Endothelial cell of umbilical vein (primary cell): ENCODE measurements around the gene KLHL24. TPM values are rescaled to one million over a fixed set of nuclear protein-coding genes. Genes with fewer than 3 reads are reported as not detected.

Experiments used
- BruUV-seq: library from RNA; stranded (reverse); fragments of 400-500 nt; replicated peaks from 2 replicates; lab custom pipeline; 2021; lab: Mats Ljungman, UMichigan
- CTCF ChIA-PET: fragments of 300-600, 350-600 bp; sonication (Branson Sonifier 250); formaldehyde crosslinking; loops from one replicate; lab custom pipeline; 2021; ENCODE audit warnings: antibody characterized with exemption, inconsistent platforms; lab: Charles Lee
- POLR2A ChIA-PET: fragments of 300-600, 350-600 bp; sonication (Branson Sonifier 250); formaldehyde crosslinking; loops from one replicate; lab custom pipeline; 2021; ENCODE audit warnings: antibody characterized with exemption, inconsistent platforms; lab: Charles Lee
- DNase-seq: peaks from one replicate; pipeline ENCODE4 v3.0.0-alpha.2; 2011; ENCODE audit warnings: low read depth, low spot score
- FAIRE-seq: peaks from 2 replicates; lab custom pipeline; 2011; peaks lifted over from hg19 to GRCh38; lab: Jason Lieb, UNC
- H2AFZ ChIP-seq: 2 replicates; pipeline ENCODE4 v1.6.0; 2012; ENCODE audit warnings: low read depth, low read length, control low read depth, inconsistent platforms
- H3K27ac ChIP-seq: 2 replicates; pipeline ENCODE4 v1.5.1; 2011; ENCODE audit warnings: low read depth, mild to moderate bottlenecking, control low read depth, low read length, moderate library complexity; ENCODE audit not compliant: insufficient read depth
- H3K27me3 ChIP-seq, 2 experiments: 2 replicates each; pipeline versions ENCODE4 v1.6.0 to v1.6.1; 2011; ENCODE audit warnings: low read length in 2 of 2, mixed read lengths in 1 of 2; ENCODE audit not compliant: control insufficient read depth in 2 of 2, insufficient read depth in 2 of 2
- H3K36me3 ChIP-seq, 2 experiments: 2 replicates in 1 of 2; 3 replicates in 1 of 2; pipeline ENCODE4 v1.5.1; 2011; ENCODE audit warnings: low read length in 2 of 2, mild to moderate bottlenecking in 1 of 2, moderate library complexity in 1 of 2; ENCODE audit not compliant: control insufficient read depth in 2 of 2, insufficient read depth in 2 of 2; ENCODE audit errors: extremely low read depth in 1 of 2
- H3K4me1 ChIP-seq: 3 replicates; pipeline ENCODE4 v1.5.1; 2011; ENCODE audit warnings: mild to moderate bottlenecking, low read length; ENCODE audit not compliant: control insufficient read depth, insufficient read depth; ENCODE audit errors: extremely low read depth
- H3K4me2 ChIP-seq: 2 replicates; pipeline ENCODE4 v1.6.1; 2011; ENCODE audit warnings: low read length, control low read depth, mixed read lengths; ENCODE audit not compliant: insufficient read depth
- H3K4me3 ChIP-seq, 3 experiments: fragments of 200-600 bp in 1 of 3; sonication (generic), shearing (Covaris generic) in 1 of 3; replicated peaks in 1 of 3; 2 replicates each; pipeline ENCODE4 v1.5.1; 2011 to 2016; ENCODE audit warnings: control low read depth in 3 of 3, low read length in 3 of 3, mild to moderate bottlenecking in 2 of 3, inconsistent platforms in 1 of 3, low read depth in 1 of 3, moderate library complexity in 1 of 3; ENCODE audit not compliant: insufficient read depth in 1 of 3
- H3K79me2 ChIP-seq: 2 replicates; pipeline ENCODE4 v1.6.0; 2012; ENCODE audit warnings: low read length, inconsistent platforms; ENCODE audit not compliant: control insufficient read depth, insufficient read depth
- H3K9ac ChIP-seq: replicated peaks from 2 replicates; pipeline ENCODE3; 2011; ENCODE audit warnings: low read length, control low read depth; ENCODE audit not compliant: insufficient read depth; ENCODE audit errors: extremely low read depth
- H3K9me1 ChIP-seq: replicated peaks from 3 replicates; pipeline ENCODE4 v1.6.0; 2011; ENCODE audit warnings: mild to moderate bottlenecking, low read length; ENCODE audit not compliant: control insufficient read depth, insufficient read depth; ENCODE audit errors: extremely low read depth
- H3K9me3 ChIP-seq: replicated peaks from 2 replicates; pipeline ENCODE4 v1.5.1; 2012; ENCODE audit warnings: low read length, inconsistent platforms; ENCODE audit not compliant: control insufficient read depth, insufficient read depth
- H4K20me1 ChIP-seq: replicated peaks from 2 replicates; pipeline ENCODE3; 2011; ENCODE audit warnings: mild to moderate bottlenecking, low read length; ENCODE audit not compliant: control insufficient read depth, insufficient read depth; ENCODE audit errors: extremely low read depth
- EZH2 ChIP-seq: IDR thresholded peaks from 2 replicates; pipeline ENCODE4 v1.6.1; 2012; ENCODE audit warnings: borderline replicate concordance, low read depth, mild to moderate bottlenecking, moderate library complexity, low read length, inconsistent platforms; ENCODE audit not compliant: severe bottlenecking
- FOS ChIP-seq: IDR thresholded peaks from 2 replicates; pipeline ENCODE4 v1.6.1; 2011; ENCODE audit warnings: mild to moderate bottlenecking, low read length, moderate library complexity, borderline replicate concordance; ENCODE audit not compliant: insufficient read depth
- GATA2 ChIP-seq: IDR thresholded peaks from 2 replicates; pipeline ENCODE4 v1.7.0; 2011; ENCODE audit warnings: low read depth, mild to moderate bottlenecking, moderate library complexity, mixed read lengths, low read length; ENCODE audit not compliant: insufficient read length, insufficient read depth
- JUN ChIP-seq: IDR thresholded peaks from 2 replicates; pipeline ENCODE4 v1.6.1; 2011; ENCODE audit warnings: borderline replicate concordance, low read depth; ENCODE audit not compliant: insufficient read length, insufficient read depth
- MYC ChIP-seq: IDR thresholded peaks from one replicate; pipeline ENCODE4 v1.6.1; 2011; ENCODE audit warnings: mild to moderate bottlenecking, low read depth, low read length
- POLR2A ChIP-seq: IDR thresholded peaks from 2 replicates; pipeline ENCODE4 v1.6.1; 2012; ENCODE audit warnings: low read depth, mild to moderate bottlenecking, control low read depth, low read length
- POLR2AphosphoS5 ChIP-seq: IDR thresholded peaks from 2 replicates; pipeline ENCODE4 v1.6.1; 2012; ENCODE audit warnings: low read depth, mild to moderate bottlenecking, control low read depth, low read length, moderate library complexity; ENCODE audit not compliant: insufficient read depth
- dilution Hi-C: fragments of 300-500 bp; cut with MboI; formaldehyde crosslinking; loops from one replicate; pipeline ENCODE4 v1.15.0; 2019; ENCODE audit warnings: low sequenced_read_pairs; ENCODE audit not compliant: extremely low pct_ligation_motif_present
- intact Hi-C: fragments of 100-400 bp; cut with micrococcal nuclease; formaldehyde crosslinking; loops from one replicate; pipeline ENCODE4 v1.10.0; 2022
- polyA plus RNA-seq, 4 experiments: library from polyadenylated mRNA; depleted of rRNA in 3 of 4; stranded (reverse) in 3 of 4; unstranded in 1 of 4; fragments of >200 nt; gene quantifications; 2 replicates each; pipeline versions ENCODE4 v1.2.1 to v1.2.3, GENCODE V29; 2011 to 2012; ENCODE audit warnings: missing spikeins in 1 of 4
- total RNA-seq: library from RNA; stranded (reverse); gene quantifications from 2 replicates; pipeline ENCODE4 v1.2.3, GENCODE V29; 2021
- TF ChIP-seq, protein P1 (sequence below), 2 donors: IDR thresholded peaks; 1 replicate in 1 of 2; 2 replicates in 1 of 2; pipeline ENCODE4 v1.5.1; 2011; ENCODE audit warnings: low read length in 2 of 2, mild to moderate bottlenecking in 2 of 2, moderate library complexity in 2 of 2, control low read depth in 1 of 2, inconsistent platforms in 1 of 2, low read depth in 1 of 2; ENCODE audit not compliant: insufficient read depth in 1 of 2; ENCODE audit errors: extremely low read depth in 1 of 2
- TF ChIP-seq, protein P2 (sequence below): IDR thresholded peaks from 2 replicates; pipeline ENCODE4 v1.6.1; 2011; ENCODE audit not compliant: insufficient read depth, insufficient read length

KLHL24 gene
- total and polyA plus RNA-seq, 2 donors (not counting 3 experiments of a cell fraction or from before 2014, with no cell fraction given): 14.0 to 46.2 TPM

- Histone ChIP-seq H4K20me1 (peaks cover 3% of the 10 kb centered on the region), H3K4me2 (peak within 1 kb of the TSS; percentile 95), H3K9me3 (no peaks in the 10 kb centered on the region), H3K9ac (peak within 1 kb of the TSS; percentile 72), H3K27me3 (no peaks in the 10 kb centered on the region), H2AFZ (peak within 1 kb of the TSS; percentile 95), H3K36me3 (peaks cover 0 to 4% of the 10 kb centered on the region in 2 experiments), H3K79me2 (peaks cover 51% of the 10 kb centered on the region), H3K27ac (peak within 1 kb of the TSS; percentile 73), H3K4me1 (peaks cover 15% of the 10 kb centered on the region), H3K4me3 (peak within 1 kb of the TSS; percentile 59 to 98 (median 86)), H3K9me1 (no peaks in the 10 kb centered on the region)
- no TSS peak for BruUV-seq
- intact Hi-C loops (loop anchor here (1.0 to 2.0 kb wide), 4 partner anchors 37 to 228 kb away; partner anchors contain the start of gene KLHL6), dilution Hi-C loops (no loop called here)
- DNase-seq: peak; percentile 66
- TF ChIP-seq, protein P1, sequence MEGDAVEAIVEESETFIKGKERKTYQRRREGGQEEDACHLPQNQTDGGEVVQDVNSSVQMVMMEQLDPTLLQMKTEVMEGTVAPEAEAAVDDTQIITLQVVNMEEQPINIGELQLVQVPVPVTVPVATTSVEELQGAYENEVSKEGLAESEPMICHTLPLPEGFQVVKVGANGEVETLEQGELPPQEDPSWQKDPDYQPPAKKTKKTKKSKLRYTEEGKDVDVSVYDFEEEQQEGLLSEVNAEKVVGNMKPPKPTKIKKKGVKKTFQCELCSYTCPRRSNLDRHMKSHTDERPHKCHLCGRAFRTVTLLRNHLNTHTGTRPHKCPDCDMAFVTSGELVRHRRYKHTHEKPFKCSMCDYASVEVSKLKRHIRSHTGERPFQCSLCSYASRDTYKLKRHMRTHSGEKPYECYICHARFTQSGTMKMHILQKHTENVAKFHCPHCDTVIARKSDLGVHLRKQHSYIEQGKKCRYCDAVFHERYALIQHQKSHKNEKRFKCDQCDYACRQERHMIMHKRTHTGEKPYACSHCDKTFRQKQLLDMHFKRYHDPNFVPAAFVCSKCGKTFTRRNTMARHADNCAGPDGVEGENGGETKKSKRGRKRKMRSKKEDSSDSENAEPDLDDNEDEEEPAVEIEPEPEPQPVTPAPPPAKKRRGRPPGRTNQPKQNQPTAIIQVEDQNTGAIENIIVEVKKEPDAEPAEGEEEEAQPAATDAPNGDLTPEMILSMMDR (IDR thresholded peaks at IDR 0.05; ENCODE audit: extremely low read depth in 1 of 2, insufficient read depth in 1 of 2, low read depth in 1 of 2, low read length in 2 of 2): no peak
- no peak for TF ChIP-seq JUN
- TF ChIP-seq GATA2: no peak
- no peak for TF ChIP-seq FOS
- TF ChIP-seq POLR2A: peak; percentile 81
- peak; percentile 88 for TF ChIP-seq POLR2AphosphoS5
- TF ChIP-seq, protein P2, sequence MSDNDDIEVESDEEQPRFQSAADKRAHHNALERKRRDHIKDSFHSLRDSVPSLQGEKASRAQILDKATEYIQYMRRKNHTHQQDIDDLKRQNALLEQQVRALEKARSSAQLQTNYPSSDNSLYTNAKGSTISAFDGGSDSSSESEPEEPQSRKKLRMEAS: no peak
- TF ChIP-seq EZH2: no peak
- no peak for TF ChIP-seq MYC
- ChIA-PET POLR2A (interaction anchor here (0.7 to 1.0 kb wide), 5 partner anchors 11 to 117 kb away, joined by 3 to 4 read pairs (median 3); no protein-coding TSS in a partner anchor), CTCF (interaction anchor here (0.7 to 1.7 kb wide), 8 partner anchors 12 to 287 kb away, joined by 3 to 7 read pairs (median 4); no protein-coding TSS in a partner anchor)
- FAIRE-seq: no peak
Measured at GRCh38 chr3:183697610-183698317, 62.3 kb downstream of the KLHL24 start, which contains the start of gene YEATS2. TSS of gene YEATS2 (plus strand) at chr3:183697797. CDS start at chr3:183715163, 17,366 bp downstream.
